H1 (cell line): Measurements from ENCODE around the gene ATP7B. TPM values are rescaled to one million over a fixed set of nuclear protein-coding genes. Genes with fewer than 3 reads are reported as not detected.
A peak's percentile ranks its signal among the peaks of the same experiment; 100 is the strongest.

Experiments
- CTCF ChIA-PET: fragments of 300-600 bp; sonication (Branson Sonifier 250); formaldehyde crosslinking; loops from one replicate; lab custom pipeline; 2021; ENCODE audit not compliant: partially characterized antibody; lab: Charles Lee
- POLR2A ChIA-PET: fragments of 300-600 bp; sonication (Branson Sonifier 250); formaldehyde crosslinking; loops from one replicate; lab custom pipeline; 2021; ENCODE audit warnings: inconsistent platforms; ENCODE audit not compliant: partially characterized antibody; lab: Charles Lee
- DNase-seq, 2 experiments: peaks; one replicate each; pipeline versions ENCODE4 v3.0.0 to v3.0.0-alpha.2; 2010 to 2022; ENCODE audit warnings: low spot score in 2 of 2, low read depth in 1 of 2, mixed read lengths in 1 of 2
- FAIRE-seq: peaks from 2 replicates; lab custom pipeline; 2011; peaks lifted over from hg19 to GRCh38; lab: Jason Lieb, UNC
- H2AFZ ChIP-seq: 2 replicates; pipeline ENCODE4 v1.8.1; 2012; ENCODE audit warnings: low read length, inconsistent platforms
- H2AK5ac ChIP-seq: 2 replicates; pipeline ENCODE4 v1.6.1; 2013; ENCODE audit warnings: low read depth, low read length
- H2BK120ac ChIP-seq: replicated peaks from 2 replicates; pipeline ENCODE3; 2013; ENCODE audit warnings: low read depth, low read length, inconsistent platforms
- H2BK12ac ChIP-seq: 2 replicates; pipeline ENCODE4 v1.6.1; 2013; ENCODE audit warnings: low read depth, low read length
- H2BK15ac ChIP-seq: 2 replicates; pipeline ENCODE4 v1.6.1; 2013; ENCODE audit warnings: low read length
- H2BK20ac ChIP-seq: 2 replicates; pipeline ENCODE4 v1.6.1; 2013; ENCODE audit warnings: low read length
- H2BK5ac ChIP-seq: 2 replicates; pipeline ENCODE4 v1.6.1; 2013; ENCODE audit warnings: low read depth, low read length
- H3K14ac ChIP-seq: 2 replicates; pipeline ENCODE4 v1.6.1; 2013; ENCODE audit warnings: inconsistent platforms; ENCODE audit not compliant: insufficient read length
- H3K18ac ChIP-seq: 2 replicates; pipeline ENCODE4 v1.6.1; 2013; ENCODE audit warnings: low read length; ENCODE audit errors: extremely low read depth
- H3K23ac ChIP-seq: 2 replicates; pipeline ENCODE4 v1.6.1; 2013; ENCODE audit warnings: inconsistent platforms; ENCODE audit not compliant: insufficient read length
- H3K23me2 ChIP-seq: 2 replicates; pipeline ENCODE4 v1.6.1; 2013; ENCODE audit warnings: low read depth, low read length
- H3K27ac ChIP-seq: 2 replicates; pipeline ENCODE4 v1.6.1; 2011; ENCODE audit warnings: low read depth, low read length, inconsistent platforms
- H3K27me3 ChIP-seq, 4 experiments: replicated peaks in 1 of 4; 1 replicate in 1 of 4; 2 replicates in 3 of 4; pipeline versions ENCODE4 v1.6.1 to v1.8.1; 2011 to 2013; ENCODE audit warnings: low read length in 3 of 4, mild to moderate bottlenecking in 3 of 4, inconsistent platforms in 2 of 4, mixed read lengths in 2 of 4, moderate library complexity in 1 of 4; ENCODE audit not compliant: control insufficient read depth in 3 of 4, insufficient read depth in 3 of 4; ENCODE audit errors: extremely low read depth in 1 of 4
- H3K36me3 ChIP-seq, 4 experiments: 2 replicates each; pipeline versions ENCODE4 v1.6.1 to v1.8.1; 2011 to 2013; ENCODE audit warnings: mild to moderate bottlenecking in 4 of 4, low read length in 3 of 4, moderate library complexity in 2 of 4, control low read depth in 1 of 4, inconsistent platforms in 1 of 4; ENCODE audit not compliant: insufficient read depth in 4 of 4, control insufficient read depth in 2 of 4
- H3K4ac ChIP-seq: replicated peaks from 2 replicates; pipeline ENCODE3; 2013; ENCODE audit warnings: low read length, low read depth, mixed read lengths, inconsistent platforms; ENCODE audit not compliant: insufficient read length
- H3K4me1 ChIP-seq, 4 experiments: replicated peaks in 1 of 4; 1 replicate in 1 of 4; 2 replicates in 3 of 4; pipeline versions ENCODE4 v1.6.1 to v1.8.1; 2011 to 2013; ENCODE audit warnings: low read length in 3 of 4, inconsistent platforms in 2 of 4, mixed read lengths in 1 of 4; ENCODE audit not compliant: insufficient read depth in 4 of 4, control insufficient read depth in 3 of 4
- H3K4me2 ChIP-seq, 2 experiments: 2 replicates each; pipeline versions ENCODE4 v1.6.1 to v1.8.1; 2011 to 2013; ENCODE audit warnings: low read depth in 2 of 2, low read length in 2 of 2, control low read depth in 1 of 2, inconsistent platforms in 1 of 2, mild to moderate bottlenecking in 1 of 2; ENCODE audit not compliant: insufficient read depth in 1 of 2
- H3K4me3 ChIP-seq, 4 experiments: fragments of 200-600, 300-600 bp in 1 of 4; sonication (generic), shearing (Covaris generic), sonication (Bioruptor Twin) in 1 of 4; 2 replicates each; pipeline versions ENCODE4 v1.5.1 to v1.8.1; 2011 to 2016; ENCODE audit warnings: low read length in 4 of 4, low read depth in 3 of 4, control low read depth in 2 of 4, inconsistent platforms in 2 of 4, mild to moderate bottlenecking in 2 of 4, mixed read lengths in 1 of 4, moderate library complexity in 1 of 4; ENCODE audit not compliant: insufficient read depth in 2 of 4; ENCODE audit errors: extremely low read depth in 1 of 4
- H3K56ac ChIP-seq: replicated peaks from 2 replicates; pipeline ENCODE3; 2013; ENCODE audit warnings: low read depth, mild to moderate bottlenecking, mixed read lengths, low read length, inconsistent platforms; ENCODE audit not compliant: insufficient read length
- H3K79me1 ChIP-seq: 2 replicates; pipeline ENCODE4 v1.6.1; 2013; ENCODE audit warnings: low read depth, low read length, control low read depth
- H3K79me2 ChIP-seq, 2 experiments: 2 replicates each; pipeline versions ENCODE4 v1.6.1 to v1.8.1; 2012 to 2013; ENCODE audit warnings: low read length in 2 of 2, mild to moderate bottlenecking in 2 of 2, inconsistent platforms in 1 of 2; ENCODE audit not compliant: insufficient read depth in 2 of 2, control insufficient read depth in 1 of 2
- H3K9ac ChIP-seq, 4 experiments: replicated peaks in 1 of 4; 1 replicate in 1 of 4; 2 replicates in 3 of 4; pipeline versions ENCODE4 v1.6.1 to v1.8.1; 2011 to 2013; ENCODE audit warnings: low read depth in 3 of 4, low read length in 3 of 4, control low read depth in 2 of 4, mild to moderate bottlenecking in 2 of 4, moderate library complexity in 2 of 4, inconsistent platforms in 1 of 4; ENCODE audit errors: extremely low read depth in 1 of 4
- H3K9me3 ChIP-seq, 2 experiments: 2 replicates each; pipeline versions ENCODE4 v1.6.1 to v1.8.1; 2012 to 2013; ENCODE audit warnings: mild to moderate bottlenecking in 2 of 2, moderate library complexity in 2 of 2, control low read depth in 1 of 2, inconsistent platforms in 1 of 2, low read depth in 1 of 2, low read length in 1 of 2, mixed read lengths in 1 of 2; ENCODE audit not compliant: insufficient read depth in 2 of 2
- H4K20me1 ChIP-seq, 2 experiments: replicated peaks in 1 of 2; 2 replicates each; pipeline versions ENCODE3 to v1.8.1; 2011 to 2013; ENCODE audit warnings: inconsistent platforms in 2 of 2, low read length in 2 of 2, mild to moderate bottlenecking in 1 of 2; ENCODE audit not compliant: insufficient read depth in 2 of 2, control insufficient read depth in 1 of 2
- H4K5ac ChIP-seq: 2 replicates; pipeline ENCODE4 v1.6.1; 2013; ENCODE audit warnings: low read length, low read depth, mixed read lengths, inconsistent platforms; ENCODE audit not compliant: insufficient read length
- H4K8ac ChIP-seq: 2 replicates; pipeline ENCODE4 v1.8.0; 2013; ENCODE audit warnings: mild to moderate bottlenecking, moderate library complexity, low read length, inconsistent platforms; ENCODE audit not compliant: insufficient read depth; ENCODE audit errors: extremely low read depth
- H4K91ac ChIP-seq: replicated peaks from 2 replicates; pipeline ENCODE3; 2013; ENCODE audit warnings: low read length, mixed read lengths, inconsistent platforms; ENCODE audit not compliant: insufficient read length
- CHD2 ChIP-seq: IDR thresholded peaks from 2 replicates; pipeline ENCODE4 v1.6.1; 2012; ENCODE audit warnings: low read length, improper control_type of control experiment
- GABPA ChIP-seq: IDR thresholded peaks from 2 replicates; pipeline ENCODE4 v1.6.1; 2011; ENCODE audit warnings: mild to moderate bottlenecking, low read length, moderate library complexity, borderline replicate concordance; ENCODE audit not compliant: insufficient read depth
- RXRA ChIP-seq: IDR thresholded peaks from 2 replicates; pipeline ENCODE4 v1.6.1; 2011; ENCODE audit warnings: low read depth, mild to moderate bottlenecking, low read length, moderate library complexity; ENCODE audit not compliant: insufficient read depth
- WGBS, 2 experiments: shearing (Covaris generic) in 1 of 2; methylation state at CpG; one replicate each; pipeline versions ENCODE4 v1.1.6 to v1.1.7; 2013 to 2015; ENCODE audit warnings: low lambda C conversion rate in 2 of 2, mixed read lengths in 2 of 2, inconsistent platforms in 1 of 2, low coverage in 1 of 2, missing lambda C conversion rate in 1 of 2; ENCODE audit not compliant: insufficient replicate concordance in 2 of 2, insufficient coverage in 1 of 2, insufficient read length in 1 of 2; ENCODE audit errors: extremely low coverage in 1 of 2, missing lambda C conversion rate in 1 of 2; 5-methylcytosine and 5-hydroxymethylcytosine counted together
- polyA plus RNA-seq, 7 experiments: library from polyadenylated mRNA; depleted of rRNA in 3 of 7; stranded (reverse) in 5 of 7; unstranded in 2 of 7; fragments of >200 nt in 5 of 7; fragments of 200-250 nt in 2 of 7; gene quantifications; 1 replicate in 5 of 7; 2 replicates in 1 of 7; 4 replicates in 1 of 7; pipeline versions ENCODE4 v1.2.1 to v1.2.3, GENCODE V29; 2011 to 2013; ENCODE audit warnings: missing spikeins in 2 of 7, mixed read lengths in 2 of 7
- total RNA-seq: library from RNA; stranded (reverse); fragmentation: NEBNext Ultra II Directional; extraction: Animal tissue kit (Norgen Biotek cat#: 25700); gene quantifications from 2 replicates; pipeline ENCODE4 v1.2.1, GENCODE V29; 2021

ATP7B gene
- total and polyA plus RNA-seq, 2 of the 8 experiments (the other 6 are each of a cell fraction or from before 2014, with no cell fraction given), result 4.1 to 9.2 TPM

GRCh38 chr13:51894239-51894638 lies 117.0 kb downstream of the ATP7B start:
- H3K14ac ChIP-seq, result no peak overlapping the region
- H3K4me1 ChIP-seq, result 0 out of 7 replicates have a peak, but pooled peaks cover 0 to 4% (median 0%) of the 10 kb centered on the region in 4 experiments
- no peak overlapping the region for H4K5ac ChIP-seq
- H4K91ac ChIP-seq, result no peak overlapping the region
- H2AFZ ChIP-seq, result peak overlapping the region; percentile 92
- CTCF ChIA-PET, result interaction anchor here (1.0 to 7.8 kb wide), 9 partner anchors 10 to 247 kb away, joined by 3 to 78 read pairs (median 15); partner anchors contain the start of genes NEK5 and TMEM272
- FAIRE-seq, result peak; percentile 32
- no peak overlapping the region for H2BK120ac ChIP-seq
- H3K36me3 ChIP-seq, result no peaks in the 10 kb centered on the region
- H4K20me1 ChIP-seq, result no peaks in the 10 kb centered on the region
- POLR2A ChIA-PET, result no interaction called here
- H3K79me1 ChIP-seq, result no peaks in the 10 kb centered on the region
- H3K79me2 ChIP-seq, result no peaks in the 10 kb centered on the region
- no peak overlapping the region for H3K4me3 ChIP-seq
- no peak overlapping the region for H4K8ac ChIP-seq
- no peak overlapping the region for H2BK12ac ChIP-seq
- H3K56ac ChIP-seq, result no peak overlapping the region
- H2BK5ac ChIP-seq, result no peak overlapping the region
- no peaks in the 10 kb centered on the region for H3K23me2 ChIP-seq
- no peaks in the 10 kb centered on the region for H3K9me3 ChIP-seq
- no peak overlapping the region for H3K27ac ChIP-seq
- TF ChIP-seq RXRA, result no peak
- TF ChIP-seq GABPA, result no peak
- TF ChIP-seq CHD2, result no peak
- WGBS, 2 experiments, result 81% methylated on average over 4 of the region's 4 CpGs; no CpG with 5 or more reads in 1 of the 2 experiments
- no peak overlapping the region for H3K18ac ChIP-seq
- no peak overlapping the region for H3K4ac ChIP-seq
- DNase-seq, result no peak
- no peak overlapping the region for H3K9ac ChIP-seq
- no peaks in the 10 kb centered on the region for H3K27me3 ChIP-seq
- no peak overlapping the region for H2BK20ac ChIP-seq
- H3K23ac ChIP-seq, result no peak overlapping the region
- no peak overlapping the region for H3K4me2 ChIP-seq
- H2BK15ac ChIP-seq, result no peak overlapping the region
- H2AK5ac ChIP-seq, result no peak overlapping the region
